HepG2 (cell line): Measurements from ENCODE around the gene SOAT2. TPM values are rescaled to one million over a fixed set of nuclear protein-coding genes. Genes with fewer than 3 reads are reported as not detected.

ENCODE experiments used
- ASH2L ChIP-seq: fragments of 300-600, 200-600 bp; sonication (generic); IDR thresholded peaks from 2 replicates; pipeline ENCODE4 v1.7.0; 2017; ENCODE audit warnings: low read depth, mild to moderate bottlenecking, moderate library complexity, mixed read lengths, low read length; ENCODE audit not compliant: insufficient read length
- CBX2 ChIP-seq, 2 experiments: fragments of 200-600 bp in 1 of 2; sonication (generic); formaldehyde crosslinking in 1 of 2; IDR thresholded peaks; 2 replicates each; pipeline versions ENCODE4 v1.7.0 to v1.8.1; 2018 to 2022; ENCODE audit warnings: low read depth in 2 of 2, low read length in 1 of 2, mild to moderate bottlenecking in 1 of 2, missing genetic modification reagents in 1 of 2
- DR1 ChIP-seq: sonication (generic); formaldehyde crosslinking; IDR thresholded peaks from 2 replicates; pipeline ENCODE4 v1.8.0; 2021; ENCODE audit warnings: mild to moderate bottlenecking, missing genetic modification reagents, inconsistent platforms
- FOSL2 ChIP-seq: sonication (generic); formaldehyde crosslinking; IDR thresholded peaks from 2 replicates; pipeline ENCODE4 v1.4.0; 2020; ENCODE audit warnings: missing genetic modification reagents
- HES4 ChIP-seq: sonication (generic); formaldehyde crosslinking; IDR thresholded peaks from 2 replicates; pipeline ENCODE4 v1.9.0; 2021; ENCODE audit warnings: mild to moderate bottlenecking, missing genetic modification reagents, borderline replicate concordance
- HIVEP1 ChIP-seq: sonication (generic); formaldehyde crosslinking; IDR thresholded peaks from 2 replicates; pipeline ENCODE4 v1.4.0; 2020; ENCODE audit warnings: mild to moderate bottlenecking, missing genetic modification reagents
- IRX3 ChIP-seq: sonication (generic); formaldehyde crosslinking; IDR thresholded peaks from 2 replicates; pipeline ENCODE4 v1.8.1; 2023; ENCODE audit warnings: mild to moderate bottlenecking, low read depth, missing genetic modification reagents, borderline replicate concordance
- KAT8 ChIP-seq: IDR thresholded peaks from 2 replicates; pipeline ENCODE4 v1.6.1; 2016; ENCODE audit warnings: missing genetic modification reagents, missing compliant biosample characterization
- KLF6 ChIP-seq: IDR thresholded peaks from 2 replicates; pipeline ENCODE4 v1.8.0; 2016; ENCODE audit warnings: missing biosample characterization, missing genetic modification reagents
- NFE2L1 ChIP-seq: sonication (generic); formaldehyde crosslinking; IDR thresholded peaks from 2 replicates; pipeline ENCODE4 v1.4.0; 2020; ENCODE audit warnings: missing genetic modification reagents, mild to moderate bottlenecking, borderline replicate concordance
- NPAS2 ChIP-seq: sonication (generic); formaldehyde crosslinking; IDR thresholded peaks from 2 replicates; pipeline ENCODE4 v1.8.0; 2022; ENCODE audit warnings: mild to moderate bottlenecking, missing genetic modification reagents, borderline replicate concordance
- POLR2AphosphoS2 ChIP-seq: IDR thresholded peaks from 2 replicates; pipeline ENCODE4 v1.6.1; 2011; ENCODE audit warnings: low read depth, low read length, improper control_type of control experiment
- SP2 ChIP-seq: sonication (generic); formaldehyde crosslinking; IDR thresholded peaks from 2 replicates; pipeline ENCODE4 v1.5.1; 2020; ENCODE audit warnings: mild to moderate bottlenecking, missing genetic modification reagents
- ZBTB7B ChIP-seq: sonication (generic); formaldehyde crosslinking; IDR thresholded peaks from 2 replicates; pipeline ENCODE4 v1.4.0; 2020; ENCODE audit warnings: missing genetic modification reagents
- ZNF232 ChIP-seq: sonication (generic); formaldehyde crosslinking; IDR thresholded peaks from 2 replicates; pipeline ENCODE4 v1.4.0; 2020; ENCODE audit warnings: missing genetic modification reagents, borderline replicate concordance
- ZNF253 ChIP-seq: sonication (generic); formaldehyde crosslinking; IDR thresholded peaks from 2 replicates; pipeline ENCODE4 v1.8.0; 2022; ENCODE audit warnings: mild to moderate bottlenecking, missing genetic modification reagents, borderline replicate concordance
- ZNF441 ChIP-seq: sonication (generic); formaldehyde crosslinking; IDR thresholded peaks from 2 replicates; pipeline ENCODE4 v1.7.0; 2021; ENCODE audit warnings: missing genetic modification reagents, borderline replicate concordance
- ZNF792 ChIP-seq: IDR thresholded peaks from 2 replicates; pipeline ENCODE4 v1.6.1; 2016
- ZSCAN12 ChIP-seq: sonication (generic); formaldehyde crosslinking; IDR thresholded peaks from 2 replicates; pipeline ENCODE4 v1.9.0; 2021; ENCODE audit warnings: mild to moderate bottlenecking, missing genetic modification reagents
- ZSCAN20 ChIP-seq: sonication (generic); formaldehyde crosslinking; IDR thresholded peaks from 2 replicates; pipeline ENCODE4 v1.4.0; 2020; ENCODE audit warnings: missing genetic modification reagents, mild to moderate bottlenecking, borderline replicate concordance
- polyA plus RNA-seq, 8 experiments: library from polyadenylated mRNA; depleted of rRNA in 3 of 8; stranded (reverse) in 7 of 8; unstranded in 1 of 8; fragments of >200 nt; fragmentation: Illumina TruSeq in 4 of 8; extraction: Trizol in 4 of 8; gene quantifications; 2 replicates each; pipeline versions ENCODE4 v1.2.1 to v1.2.3, GENCODE V29; 2011 to 2016; ENCODE audit warnings: low read depth in 4 of 8, missing spikeins in 1 of 8, mixed read lengths in 1 of 8; ENCODE audit not compliant: insufficient read depth in 1 of 8
- total RNA-seq, 5 experiments: library from RNA; depleted of rRNA; stranded (reverse); fragments of >200 nt; fragmentation: Illumina TruSeq; extraction: Trizol; gene quantifications; 2 replicates each; pipeline ENCODE4 v1.2.3, GENCODE V29; 2016; ENCODE audit warnings: low read depth in 1 of 5
- TF ChIP-seq, protein P1 (sequence below): sonication (generic); formaldehyde crosslinking; IDR thresholded peaks from 2 replicates; pipeline ENCODE4 v1.4.0; 2020; ENCODE audit warnings: missing genetic modification reagents
- TF ChIP-seq, protein P2 (sequence below): sonication (generic); formaldehyde crosslinking; IDR thresholded peaks from 2 replicates; pipeline ENCODE4 v1.8.0; 2022; ENCODE audit warnings: low read depth, missing genetic modification reagents
- TF ChIP-seq, protein P3 (sequence below): IDR thresholded peaks from 2 replicates; pipeline ENCODE4 v1.6.1; 2016; ENCODE audit warnings: mild to moderate bottlenecking, missing biosample characterization, missing genetic modification reagents
- TF ChIP-seq, protein P4 (sequence below): sonication (generic); formaldehyde crosslinking; IDR thresholded peaks from 2 replicates; pipeline ENCODE4 v1.4.0; 2020; ENCODE audit warnings: missing genetic modification reagents, borderline replicate concordance
- TF ChIP-seq, protein P5 (sequence below): sonication (generic); formaldehyde crosslinking; IDR thresholded peaks from 2 replicates; pipeline ENCODE4 v1.5.0; 2020; ENCODE audit warnings: missing genetic modification reagents

SOAT2 gene
- total and polyA plus RNA-seq, 2 of the 13 experiments (the other 11 are each of a cell fraction or from before 2014, with no cell fraction given): 14.9 to 108 TPM

DNA sequence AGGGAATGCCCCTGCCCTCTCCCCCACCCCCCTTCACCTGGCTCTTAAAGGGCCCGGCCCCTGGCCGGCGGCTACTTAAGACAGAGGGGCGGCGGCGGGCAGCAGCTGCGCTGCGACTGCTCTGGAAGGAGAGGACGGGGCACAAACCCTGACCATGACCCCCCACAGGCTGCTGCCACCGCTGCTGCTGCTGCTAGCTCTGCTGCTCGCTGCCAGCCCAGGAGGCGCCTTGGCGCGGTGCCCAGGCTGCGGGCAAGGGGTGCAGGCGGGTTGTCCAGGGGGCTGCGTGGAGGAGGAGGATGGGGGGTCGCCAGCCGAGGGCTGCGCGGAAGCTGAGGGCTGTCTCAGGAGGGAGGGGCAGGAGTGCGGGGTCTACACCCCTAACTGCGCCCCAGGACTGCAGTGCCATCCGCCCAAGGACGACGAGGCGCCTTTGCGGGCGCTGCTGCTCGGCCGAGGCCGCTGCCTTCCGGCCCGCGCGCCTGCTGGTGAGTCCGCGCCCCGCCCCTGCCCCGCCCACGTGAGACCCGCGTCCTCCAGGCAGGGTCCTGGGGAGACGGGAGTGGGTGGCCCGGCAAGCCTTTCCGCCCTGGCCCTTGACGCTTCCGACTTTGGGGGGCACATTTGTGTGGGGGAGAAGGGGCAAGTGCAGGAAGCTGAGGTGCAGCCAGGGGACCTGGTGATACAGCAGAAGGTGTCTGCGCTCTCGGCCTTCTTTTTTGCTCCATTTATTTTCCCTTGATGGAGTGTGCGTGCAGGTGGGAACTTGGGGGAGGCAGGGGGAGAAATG, 5.5 kb upstream of the SOAT2 start, which contains the start of gene IGFBP6 (continued):
- no peak for TF ChIP-seq ZNF792 (CRISPR knock-in tag)
- no peak for TF ChIP-seq NPAS2 (CRISPR knock-in tag)
- TF ChIP-seq ZSCAN20: no peak
- TF ChIP-seq, protein P1, sequence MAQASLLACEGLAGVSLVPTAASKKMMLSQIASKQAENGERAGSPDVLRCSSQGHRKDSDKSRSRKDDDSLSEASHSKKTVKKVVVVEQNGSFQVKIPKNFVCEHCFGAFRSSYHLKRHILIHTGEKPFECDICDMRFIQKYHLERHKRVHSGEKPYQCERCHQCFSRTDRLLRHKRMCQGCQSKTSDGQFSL (CRISPR knock-in tag): no peak
- TF ChIP-seq DR1 (CRISPR knock-in tag): no peak
- TF ChIP-seq ZBTB7B (CRISPR knock-in tag): peak; percentile 19; the same call in 1 of the 2 replicates
- TF ChIP-seq NFE2L1 (CRISPR knock-in tag): no peak
- TF ChIP-seq KAT8 (CRISPR knock-in tag): no peak
- no peak for TF ChIP-seq ASH2L
- TF ChIP-seq, protein P2, sequence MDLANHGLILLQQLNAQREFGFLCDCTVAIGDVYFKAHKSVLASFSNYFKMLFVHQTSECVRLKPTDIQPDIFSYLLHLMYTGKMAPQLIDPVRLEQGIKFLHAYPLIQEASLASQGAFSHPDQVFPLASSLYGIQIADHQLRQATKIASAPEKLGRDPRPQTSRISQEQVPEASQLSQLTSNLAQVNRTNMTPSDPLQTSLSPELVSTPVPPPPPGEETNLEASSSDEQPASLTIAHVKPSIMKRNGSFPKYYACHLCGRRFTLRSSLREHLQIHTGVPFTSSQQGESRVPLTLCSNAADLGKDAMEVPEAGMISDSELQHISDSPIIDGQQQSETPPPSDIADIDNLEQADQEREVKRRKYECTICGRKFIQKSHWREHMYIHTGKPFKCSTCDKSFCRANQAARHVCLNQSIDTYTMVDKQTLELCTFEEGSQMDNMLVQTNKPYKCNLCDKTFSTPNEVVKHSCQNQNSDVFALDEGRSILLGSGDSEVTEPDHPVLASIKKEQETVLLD (CRISPR knock-in tag): no peak
- TF ChIP-seq, protein P3, sequence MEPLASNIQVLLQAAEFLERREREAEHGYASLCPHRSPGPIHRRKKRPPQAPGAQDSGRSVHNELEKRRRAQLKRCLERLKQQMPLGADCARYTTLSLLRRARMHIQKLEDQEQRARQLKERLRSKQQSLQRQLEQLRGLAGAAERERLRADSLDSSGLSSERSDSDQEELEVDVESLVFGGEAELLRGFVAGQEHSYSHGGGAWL (CRISPR knock-in tag): no peak; the same call in 1 of the 2 replicates
- TF ChIP-seq POLR2AphosphoS2: no peak
- TF ChIP-seq, protein P4, sequence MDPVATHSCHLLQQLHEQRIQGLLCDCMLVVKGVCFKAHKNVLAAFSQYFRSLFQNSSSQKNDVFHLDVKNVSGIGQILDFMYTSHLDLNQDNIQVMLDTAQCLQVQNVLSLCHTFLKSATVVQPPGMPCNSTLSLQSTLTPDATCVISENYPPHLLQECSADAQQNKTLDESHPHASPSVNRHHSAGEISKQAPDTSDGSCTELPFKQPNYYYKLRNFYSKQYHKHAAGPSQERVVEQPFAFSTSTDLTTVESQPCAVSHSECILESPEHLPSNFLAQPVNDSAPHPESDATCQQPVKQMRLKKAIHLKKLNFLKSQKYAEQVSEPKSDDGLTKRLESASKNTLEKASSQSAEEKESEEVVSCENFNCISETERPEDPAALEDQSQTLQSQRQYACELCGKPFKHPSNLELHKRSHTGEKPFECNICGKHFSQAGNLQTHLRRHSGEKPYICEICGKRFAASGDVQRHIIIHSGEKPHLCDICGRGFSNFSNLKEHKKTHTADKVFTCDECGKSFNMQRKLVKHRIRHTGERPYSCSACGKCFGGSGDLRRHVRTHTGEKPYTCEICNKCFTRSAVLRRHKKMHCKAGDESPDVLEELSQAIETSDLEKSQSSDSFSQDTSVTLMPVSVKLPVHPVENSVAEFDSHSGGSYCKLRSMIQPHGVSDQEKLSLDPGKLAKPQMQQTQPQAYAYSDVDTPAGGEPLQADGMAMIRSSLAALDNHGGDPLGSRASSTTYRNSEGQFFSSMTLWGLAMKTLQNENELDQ (CRISPR knock-in tag): no peak
- TF ChIP-seq, protein P5, sequence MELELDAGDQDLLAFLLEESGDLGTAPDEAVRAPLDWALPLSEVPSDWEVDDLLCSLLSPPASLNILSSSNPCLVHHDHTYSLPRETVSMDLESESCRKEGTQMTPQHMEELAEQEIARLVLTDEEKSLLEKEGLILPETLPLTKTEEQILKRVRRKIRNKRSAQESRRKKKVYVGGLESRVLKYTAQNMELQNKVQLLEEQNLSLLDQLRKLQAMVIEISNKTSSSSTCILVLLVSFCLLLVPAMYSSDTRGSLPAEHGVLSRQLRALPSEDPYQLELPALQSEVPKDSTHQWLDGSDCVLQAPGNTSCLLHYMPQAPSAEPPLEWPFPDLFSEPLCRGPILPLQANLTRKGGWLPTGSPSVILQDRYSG: no peak
- TF ChIP-seq ZNF253 (CRISPR knock-in tag): no peak
- no peak for TF ChIP-seq HES4 (CRISPR knock-in tag)
- TF ChIP-seq FOSL2: no peak
- TF ChIP-seq ZNF232: no peak
- no peak; the same call in 1 of the 2 replicates for TF ChIP-seq SP2
- no peak; the same call in 1 of the 2 replicates for TF ChIP-seq ZNF441 (CRISPR knock-in tag)
- TF ChIP-seq KLF6: no peak
- TF ChIP-seq ZSCAN12 (CRISPR knock-in tag): no peak
- TF ChIP-seq CBX2 (IDR thresholded peaks at IDR 0.05; ENCODE audit: low read depth, low read length): no peak
- no peak for TF ChIP-seq CBX2 (CRISPR knock-in tag; IDR thresholded peaks at IDR 0.05; ENCODE audit: low read depth)
- TF ChIP-seq HIVEP1 (CRISPR knock-in tag): no peak
- TF ChIP-seq IRX3 (CRISPR knock-in tag): no peak
